ACC112 (cell line): ENCODE data around the gene DNAH7.
A peak's percentile ranks its signal among the peaks of the same experiment; 100 is the strongest.

ENCODE experiments used
- H2AFZ ChIP-seq: fragments of 200-600 bp; sonication (generic); one replicate; pipeline ENCODE4 v1.6.0; 2017; ENCODE audit warnings: antibody characterized with exemption, low read length; ENCODE audit not compliant: unreplicated experiment
- H3K27ac ChIP-seq: fragments of 200-600 bp; sonication (generic); 2 replicates; pipeline ENCODE4 v1.5.1; 2014; ENCODE audit warnings: low read depth, mild to moderate bottlenecking, antibody characterized with exemption, low read length, moderate library complexity
- H3K27me3 ChIP-seq: fragments of 200-600 bp; sonication (generic); 2 replicates; pipeline ENCODE4 v1.6.1; 2014; ENCODE audit warnings: mild to moderate bottlenecking, antibody characterized with exemption, low read length, moderate library complexity, mixed read lengths; ENCODE audit not compliant: insufficient read depth
- H3K36me3 ChIP-seq: fragments of 200-600 bp; sonication (generic); 2 replicates; pipeline ENCODE4 v1.6.1; 2016; ENCODE audit warnings: mild to moderate bottlenecking, antibody characterized with exemption, low read length, moderate library complexity, mixed read lengths; ENCODE audit not compliant: insufficient read depth
- H3K4me1 ChIP-seq: fragments of 200-600 bp; sonication (generic); one replicate; pipeline ENCODE4 v1.6.1; 2016; ENCODE audit warnings: low read length, mixed read lengths; ENCODE audit not compliant: insufficient read depth, unreplicated experiment, control insufficient read depth
- H3K4me3 ChIP-seq: fragments of 200-600 bp; sonication (generic); 2 replicates; pipeline ENCODE4 v1.5.1; 2014; ENCODE audit warnings: mild to moderate bottlenecking, low read depth, low read length
- H3K79me2 ChIP-seq: fragments of 200-600 bp; sonication (generic); one replicate; pipeline ENCODE4 v1.6.0; 2016; ENCODE audit warnings: low read length; ENCODE audit not compliant: control insufficient read depth, unreplicated experiment, insufficient read depth

Gene DNAH7

GRCh38 chr2:195768431-195768830 lies 300.2 kb downstream of the DNAH7 start:
- Histone ChIP-seq H3K27me3 (no peaks in the 10 kb centered on the region), H2AFZ (no peak overlapping the region), H3K4me1 (peaks cover 5% of the 10 kb centered on the region), H3K36me3 (no peaks in the 10 kb centered on the region), H3K4me3 (no peak overlapping the region), H3K27ac (no peak overlapping the region), H3K79me2 (no peaks in the 10 kb centered on the region)

- H3K36me3 ChIP-seq, result no peaks in the 10 kb centered on the region
- H2AFZ ChIP-seq, result no peak overlapping the region
- no peaks in the 10 kb centered on the region for H3K27me3 ChIP-seq
- no peaks in the 10 kb centered on the region for H3K79me2 ChIP-seq
- peaks cover 5% of the 10 kb centered on the region for H3K4me1 ChIP-seq
- H3K4me3 ChIP-seq, result no peak overlapping the region
- no peak overlapping the region for H3K27ac ChIP-seq
Measured at GRCh38 chr2:195766691-195767090, 301.9 kb downstream of the DNAH7 start.

GRCh38 chr2:195763866-195764265 lies 304.8 kb downstream of the DNAH7 start:
- Histone ChIP-seq H3K36me3 (no peaks in the 10 kb centered on the region), H3K4me3 (no peak overlapping the region), H3K27ac (no peak overlapping the region), H2AFZ (peak overlapping the region; percentile 36), H3K27me3 (no peaks in the 10 kb centered on the region), H3K4me1 (peaks cover 5% of the 10 kb centered on the region), H3K79me2 (no peaks in the 10 kb centered on the region)

GRCh38 chr2:195759877-195760276 lies 308.8 kb downstream of the DNAH7 start:
- Histone ChIP-seq H3K4me1 (peaks cover 16% of the 10 kb centered on the region), H3K36me3 (no peaks in the 10 kb centered on the region), H3K79me2 (no peaks in the 10 kb centered on the region), H3K4me3 (no peak overlapping the region), H2AFZ (no peak overlapping the region), H3K27me3 (no peaks in the 10 kb centered on the region), H3K27ac (no peak overlapping the region)

GRCh38 chr2:195758846-195759245 lies 309.8 kb downstream of the DNAH7 start:
- H3K27ac ChIP-seq, result no peak overlapping the region
- H3K27me3 ChIP-seq, result no peaks in the 10 kb centered on the region
- no peak overlapping the region for H3K4me3 ChIP-seq
- H2AFZ ChIP-seq, result no peak overlapping the region
- H3K4me1 ChIP-seq, result peaks cover 15% of the 10 kb centered on the region
- no peaks in the 10 kb centered on the region for H3K79me2 ChIP-seq
- no peaks in the 10 kb centered on the region for H3K36me3 ChIP-seq

GRCh38 chr2:195756218-195756942 lies 312.3 kb downstream of the DNAH7 start:
- Histone ChIP-seq H3K79me2 (no peaks in the 10 kb centered on the region), H2AFZ (no peak overlapping the region), H3K4me3 (no peak overlapping the region), H3K36me3 (no peaks in the 10 kb centered on the region), H3K4me1 (peaks cover 10% of the 10 kb centered on the region), H3K27me3 (no peaks in the 10 kb centered on the region), H3K27ac (no peak overlapping the region)

GRCh38 chr2:195741191-195741590 lies 327.4 kb downstream of the DNAH7 start:
- 0 out of 2 replicates have a peak, but pooled peaks cover 5% of the 10 kb centered on the region for H3K36me3 ChIP-seq
- H3K27ac ChIP-seq, result no peak overlapping the region
- no peak overlapping the region for H2AFZ ChIP-seq

GRCh38 chr2:195737511-195738325 lies 330.9 kb downstream of the DNAH7 start:
- no peak overlapping the region for H3K4me3 ChIP-seq
- no peaks in the 10 kb centered on the region for H3K79me2 ChIP-seq
- H3K36me3 ChIP-seq, result 0 out of 2 replicates have a peak, but pooled peaks cover 3% of the 10 kb centered on the region
- no peak overlapping the region for H2AFZ ChIP-seq
- peaks cover 20% of the 10 kb centered on the region for H3K4me1 ChIP-seq
- no peaks in the 10 kb centered on the region for H3K27me3 ChIP-seq
- no peak overlapping the region for H3K27ac ChIP-seq

More at GRCh38 chr2:195741191-195741590, 327.4 kb downstream of the DNAH7 start:
- Histone ChIP-seq H3K79me2 (no peaks in the 10 kb centered on the region), H3K4me3 (no peak overlapping the region), H3K4me1 (peaks cover 12% of the 10 kb centered on the region), H3K27me3 (no peaks in the 10 kb centered on the region)

- H3K79me2 ChIP-seq, result no peaks in the 10 kb centered on the region
- no peak overlapping the region for H3K27ac ChIP-seq
- H3K4me1 ChIP-seq, result peaks cover 20% of the 10 kb centered on the region
- H2AFZ ChIP-seq, result no peak overlapping the region
- no peak overlapping the region for H3K4me3 ChIP-seq
- H3K36me3 ChIP-seq, result no peaks in the 10 kb centered on the region
- H3K27me3 ChIP-seq, result no peaks in the 10 kb centered on the region
Measured at GRCh38 chr2:195735347-195735746, 333.3 kb downstream of the DNAH7 start.

- Histone ChIP-seq H2AFZ (no peak overlapping the region), H3K4me3 (no peak overlapping the region), H3K79me2 (no peaks in the 10 kb centered on the region), H3K36me3 (no peaks in the 10 kb centered on the region), H3K27ac (no peak overlapping the region), H3K27me3 (no peaks in the 10 kb centered on the region), H3K4me1 (peaks cover 20% of the 10 kb centered on the region)
Measured at GRCh38 chr2:195734931-195735330, 333.7 kb downstream of the DNAH7 start.

GRCh38 chr2:195734395-195734794 lies 334.2 kb downstream of the DNAH7 start:
- no peaks in the 10 kb centered on the region for H3K36me3 ChIP-seq
- H3K4me3 ChIP-seq, result no peak overlapping the region
- no peak overlapping the region for H2AFZ ChIP-seq
- no peaks in the 10 kb centered on the region for H3K79me2 ChIP-seq
- H3K27ac ChIP-seq, result no peak overlapping the region
- no peaks in the 10 kb centered on the region for H3K27me3 ChIP-seq
- H3K4me1 ChIP-seq, result peaks cover 20% of the 10 kb centered on the region
